ENCODE data around the gene YWHAG. TPM values are rescaled to one million over a fixed set of nuclear protein-coding genes. Genes with fewer than 3 reads are reported as not detected.
A peak's percentile ranks its signal among the peaks of the same experiment; 100 is the strongest.

Gene YWHAG
- total RNA-seq, 1 experiment from 2014 or later: 241 TPM

- Histone ChIP-seq H2BK20ac (ENCODE audit: low read depth, low read length, poor library complexity, severe bottlenecking) (no peak overlapping the region), H3K56ac (ENCODE audit: insufficient read length, low read depth, low read length) (no peak overlapping the region), H3K14ac (ENCODE audit: insufficient read depth, low read length) (peak overlapping the region; percentile 90), H2BK5ac (ENCODE audit: insufficient read length, low read length) (no peak overlapping the region), H2AK5ac (ENCODE audit: insufficient read length, low read length) (no peak overlapping the region), H2BK15ac (ENCODE audit: low read depth, low read length) (no peak overlapping the region; the same call in 1 of the 2 replicates), H3K9ac (ENCODE audit: extremely low read depth, insufficient read length, low read length) (peak overlapping the region; percentile 58), H4K5ac (ENCODE audit: insufficient read length, low read depth, low read length) (no peak overlapping the region), H3T11ph (ENCODE audit: low read length) (no peak overlapping the region), H3K79me1 (ENCODE audit: insufficient read depth, low read depth, low read length, poor library complexity, severe bottlenecking) (no peaks in the 10 kb centered on the region), H4K91ac (ENCODE audit: insufficient read length, low read depth, low read length) (no peak overlapping the region), H3K23ac (ENCODE audit: insufficient read length, low read depth, low read length) (no peak overlapping the region), H3K4me1 (ENCODE audit: insufficient read depth, low read length) (no peaks in the 10 kb centered on the region), H3K4ac (ENCODE audit: low read depth, low read length) (no peak overlapping the region), H3K27me3 (ENCODE audit: insufficient read depth, low read length) (no peaks in the 10 kb centered on the region), H2BK12ac (ENCODE audit: insufficient read length, low read depth, low read length) (no peak overlapping the region), H2AFZ (ENCODE audit: low read length) (no peak overlapping the region), H3K9me3 (ENCODE audit: control insufficient read depth, low read depth, low read length) (no peaks in the 10 kb centered on the region), H3K23me2 (ENCODE audit: insufficient read length, low read depth, low read length, poor library complexity, severe bottlenecking) (peaks cover 6% of the 10 kb centered on the region), H4K8ac (replicated peaks; ENCODE audit: insufficient read length, low read depth, low read length) (no peak overlapping the region), H3K79me2 (ENCODE audit: insufficient read depth, low read length) (no peaks in the 10 kb centered on the region), H3K27ac (ENCODE audit: insufficient read length, low read depth, low read length) (no peak overlapping the region), H3K4me2 (ENCODE audit: insufficient read depth, insufficient read length, low read length) (peak overlapping the region; percentile 45), H4K20me1 (ENCODE audit: control insufficient read depth, insufficient read depth, insufficient read length) (no peaks in the 10 kb centered on the region), H2BK120ac (ENCODE audit: low read depth, low read length, poor library complexity, severe bottlenecking) (no peak overlapping the region), H3K18ac (ENCODE audit: insufficient read length, low read depth, low read length) (peak overlapping the region; percentile 83)
- no peak for TF ChIP-seq CTCF (conservative IDR thresholded peaks at IDR 0.05)
- H3K36me3 Mint-ChIP-seq (ENCODE audit: insufficient read depth in 1 of 3, low read depth in 3 of 3): peaks cover 2 to 4% (median 4%) of the 10 kb centered on the region in 3 experiments; a peak in 4 of 7 replicates
- H3K27ac Mint-ChIP-seq: peak overlapping the region in 1 of 3 experiments; percentile 83; a peak in 1 of 7 replicates
- peaks cover 0 to 4% of the 10 kb centered on the region in 2 experiments; a peak in 2 of 5 replicates for H3K9me3 Mint-ChIP-seq
- WGBS (ENCODE audit: extremely low coverage, insufficient read length, low lambda C conversion rate): no CpG with 5 or more reads among the region's 99 CpGs
- peak overlapping the region; percentile 61 to 76 for H3K4me3 Mint-ChIP-seq
- peaks cover 6% of the 10 kb centered on the region for H3K27me3 Mint-ChIP-seq (ENCODE audit: low read depth)
- peak; percentile 94 for DNase-seq
- peaks cover 33 to 45% of the 10 kb centered on the region in 2 experiments for H3K4me1 Mint-ChIP-seq
Observed at GRCh38 chr7:76393116-76394031, 34.6 kb upstream of the YWHAG start.
